HG03354 (cell line): ENCODE measurements around the gene MYO7A.

Experiments
- ATAC-seq: cut with Tn5 transposase; IDR thresholded peaks from one replicate; pipeline ENCODE4 v1.9.1; 2021; ENCODE audit warnings: mild to moderate bottlenecking; ENCODE audit not compliant: unreplicated experiment, poor library complexity, severe bottlenecking

The MYO7A gene

GRCh38 chr11:77176996-77177395 lies 49.0 kb downstream of the MYO7A start:
- no peak for ATAC-seq

GRCh38 chr11:77178150-77178549 lies 50.1 kb downstream of the MYO7A start:
- ATAC-seq: no peak

GRCh38 chr11:77179048-77179447 lies 51.0 kb downstream of the MYO7A start:
- ATAC-seq: no peak

- ATAC-seq: no peak
Measured at GRCh38 chr11:77179681-77180080, 51.6 kb downstream of the MYO7A start.

GRCh38 chr11:77180346-77180745 lies 52.3 kb downstream of the MYO7A start:
- no peak for ATAC-seq

- ATAC-seq: no peak
Measured at GRCh38 chr11:77181226-77181625, 53.2 kb downstream of the MYO7A start.

DNA sequence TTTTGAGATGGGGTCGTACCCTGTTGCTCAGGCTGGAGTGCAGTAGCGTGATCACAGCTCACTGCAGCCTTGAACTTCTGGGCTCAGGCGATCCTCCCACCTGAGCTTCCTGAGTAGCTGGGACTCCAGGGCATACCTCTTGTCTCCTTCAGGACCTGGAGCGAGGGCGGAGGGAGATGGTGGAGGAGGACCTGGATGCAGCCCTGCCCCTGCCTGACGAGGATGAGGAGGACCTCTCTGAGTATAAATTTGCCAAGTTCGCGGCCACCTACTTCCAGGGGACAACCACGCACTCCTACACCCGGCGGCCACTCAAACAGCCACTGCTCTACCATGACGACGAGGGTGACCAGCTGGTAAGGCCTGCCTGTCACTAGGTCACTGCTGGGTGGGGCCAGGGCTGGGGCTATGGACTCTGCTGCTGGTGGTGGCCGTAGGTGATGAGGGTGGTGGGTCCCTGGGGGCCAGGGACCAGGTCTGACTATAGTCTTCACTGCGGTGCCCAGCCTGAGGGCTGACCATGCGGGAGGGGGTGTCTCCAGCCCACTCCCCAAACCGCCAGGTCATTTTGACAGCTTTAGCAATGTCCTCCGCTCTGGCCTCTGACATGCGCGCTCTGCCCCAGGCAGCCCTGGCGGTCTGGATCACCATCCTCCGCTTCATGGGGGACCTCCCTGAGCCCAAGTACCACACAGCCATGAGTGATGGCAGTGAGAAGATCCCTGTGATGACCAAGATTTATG lies 53.9 kb downstream of the MYO7A start:
- ATAC-seq: no peak

DNA sequence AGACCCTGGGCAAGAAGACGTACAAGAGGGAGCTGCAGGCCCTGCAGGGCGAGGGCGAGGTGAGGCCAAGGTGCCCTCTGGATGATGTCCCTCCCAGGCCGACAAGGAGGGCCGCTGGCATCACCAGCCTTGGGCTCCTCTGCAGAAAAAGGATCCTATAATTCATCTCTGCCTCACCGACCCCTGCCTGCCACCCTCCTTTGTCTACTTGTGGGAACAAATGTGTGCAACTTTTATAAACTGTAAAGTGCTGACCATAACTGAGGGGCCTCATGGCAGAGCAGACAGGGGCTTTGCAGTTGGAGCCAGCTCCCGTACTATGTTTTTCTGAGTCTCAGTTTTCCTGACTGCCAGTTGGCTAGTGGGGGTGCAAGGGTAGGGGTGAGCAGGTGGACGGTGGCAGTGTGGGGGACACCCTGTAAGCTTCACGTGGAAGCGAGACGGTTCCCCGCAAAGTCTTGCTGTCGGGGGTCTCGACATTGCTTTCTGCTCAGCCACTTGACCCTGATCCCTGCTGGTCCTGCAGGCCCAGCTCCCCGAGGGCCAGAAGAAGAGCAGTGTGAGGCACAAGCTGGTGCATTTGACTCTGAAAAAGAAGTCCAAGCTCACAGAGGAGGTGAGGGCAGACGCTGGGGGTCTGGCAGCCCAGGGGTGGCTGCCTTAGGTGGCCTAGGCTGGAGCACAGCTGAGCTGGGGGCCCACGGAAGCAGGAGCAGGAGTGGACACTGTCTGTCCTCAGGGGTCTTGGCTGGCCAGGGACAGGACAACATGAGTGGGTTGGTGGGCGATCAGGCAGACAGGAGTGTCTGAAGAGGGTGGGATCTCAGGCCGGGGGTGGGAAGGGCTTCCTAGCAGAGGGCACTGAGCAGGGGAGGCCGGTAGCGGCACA lies 54.7 kb downstream of the MYO7A start:
- no peak for ATAC-seq

GRCh38 chr11:77183431-77183984 lies 55.5 kb downstream of the MYO7A start:
- no peak for ATAC-seq

DNA sequence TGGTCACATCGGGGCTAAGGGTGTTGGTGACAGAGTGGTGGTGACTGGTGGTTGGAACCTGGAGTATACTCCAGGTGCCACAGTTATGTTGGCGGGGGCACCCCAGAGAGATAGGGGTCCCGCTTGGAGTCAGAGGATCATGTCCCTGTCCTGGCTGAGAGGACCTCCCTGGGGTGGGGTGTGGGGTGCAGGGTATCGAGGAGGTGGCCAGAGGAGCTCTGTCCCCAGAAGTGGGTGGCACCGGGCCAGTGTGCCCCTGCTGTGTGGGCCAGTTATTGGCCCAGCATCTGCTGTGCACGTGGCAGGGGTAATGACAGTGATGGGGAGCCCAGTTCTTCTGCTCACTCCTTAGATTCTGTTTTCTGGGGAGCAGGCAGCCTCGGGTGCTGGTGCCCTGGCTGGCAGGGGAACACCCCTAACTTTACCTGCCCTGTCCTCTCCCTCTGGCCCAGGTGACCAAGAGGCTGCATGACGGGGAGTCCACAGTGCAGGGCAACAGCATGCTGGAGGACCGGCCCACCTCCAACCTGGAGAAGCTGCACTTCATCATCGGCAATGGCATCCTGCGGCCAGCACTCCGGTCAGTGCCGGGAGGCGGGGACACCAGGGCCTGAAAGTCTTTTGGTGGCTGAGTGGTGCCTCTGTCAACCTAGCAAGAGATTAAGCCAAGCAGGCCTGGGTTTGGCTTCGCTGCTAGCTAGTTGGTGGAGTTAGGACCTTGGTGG lies 56.3 kb downstream of the MYO7A start:
- no peak for ATAC-seq

DNA sequence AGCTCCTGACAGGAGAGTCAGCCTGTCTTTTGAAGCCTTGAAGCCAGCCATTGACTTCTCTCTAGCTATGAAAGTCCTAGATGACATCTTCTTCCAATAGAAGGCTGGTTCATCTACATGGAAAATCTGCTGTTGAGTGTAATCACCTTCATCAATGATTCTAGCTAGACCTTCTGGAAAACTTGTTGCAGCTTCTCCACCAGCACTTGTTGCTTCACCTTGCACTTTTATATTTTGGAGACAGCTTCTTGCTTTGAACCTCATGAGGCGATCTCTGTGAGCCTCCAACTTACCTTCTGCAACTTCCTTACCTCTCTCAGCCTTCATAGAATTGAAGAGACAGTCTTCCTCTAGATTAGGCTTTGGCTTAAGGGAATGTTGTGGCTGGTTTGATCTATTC lies 58.3 kb downstream of the MYO7A start:
- no peak for ATAC-seq

- no peak for ATAC-seq
Measured at GRCh38 chr11:77187111-77187750, 59.2 kb downstream of the MYO7A start.

GRCh38 chr11:77187776-77188632 lies 60.0 kb downstream of the MYO7A start:
- ATAC-seq: no peak

GRCh38 chr11:77188633-77189491 lies 60.8 kb downstream of the MYO7A start:
- ATAC-seq: no peak

GRCh38 chr11:77189588-77190210 lies 61.7 kb downstream of the MYO7A start:
- no peak for ATAC-seq

- no peak for ATAC-seq
Measured at GRCh38 chr11:77190331-77191075, 62.5 kb downstream of the MYO7A start.

- ATAC-seq: no peak
Measured at GRCh38 chr11:77191429-77191822, 63.4 kb downstream of the MYO7A start.
